GM21717 (cell line): ENCODE measurements around the gene UGT1A6.

Experiments used
- ATAC-seq: cut with Tn5 transposase; IDR thresholded peaks from one replicate; pipeline ENCODE4 v1.9.1; 2021; ENCODE audit warnings: mild to moderate bottlenecking, moderate library complexity; ENCODE audit not compliant: unreplicated experiment

The UGT1A6 gene

DNA sequence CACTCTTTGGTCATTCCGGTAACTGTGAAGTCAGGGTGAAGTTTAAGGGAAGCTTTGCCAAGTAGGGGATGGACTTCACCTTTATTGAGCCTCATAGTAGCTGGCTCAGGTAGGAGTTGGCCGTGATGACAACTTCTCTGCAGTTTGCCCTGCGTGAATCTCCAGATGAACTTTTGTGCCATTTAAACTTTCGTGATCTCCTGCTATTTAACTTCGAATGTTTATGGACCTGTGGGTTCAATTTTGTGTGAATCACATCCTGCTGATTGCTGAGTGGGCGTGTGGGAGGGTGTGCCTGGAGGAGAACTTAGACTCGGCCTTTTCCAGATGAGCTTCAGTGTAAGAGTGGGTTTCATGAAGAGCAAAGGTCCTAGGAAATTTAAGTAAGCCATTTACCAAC lies 71.6 kb downstream of the UGT1A6 start:
- ATAC-seq, result no peak

GRCh38 chr2:233764761-233765160 lies 72.1 kb downstream of the UGT1A6 start:
- no peak for ATAC-seq

DNA sequence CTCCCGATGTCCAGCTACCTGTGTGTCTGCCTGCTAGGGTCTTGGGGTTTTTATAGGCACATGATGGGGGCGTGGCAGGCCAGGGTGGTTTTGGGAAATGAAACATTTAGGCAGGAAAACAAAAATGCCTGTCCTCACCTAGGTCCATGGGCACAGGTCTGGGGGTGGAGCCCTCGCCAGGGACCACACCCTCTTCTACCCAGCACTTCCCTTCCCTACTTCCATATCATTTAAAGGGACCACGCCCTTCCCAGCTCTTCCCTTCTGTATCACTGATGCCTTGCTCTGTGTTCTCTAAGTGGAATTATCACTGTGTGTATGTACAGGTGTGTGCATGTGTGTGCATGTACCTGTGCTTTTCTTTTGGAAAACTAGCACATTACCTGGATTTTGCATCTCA lies 73.7 kb downstream of the UGT1A6 start:
- no peak for ATAC-seq

DNA sequence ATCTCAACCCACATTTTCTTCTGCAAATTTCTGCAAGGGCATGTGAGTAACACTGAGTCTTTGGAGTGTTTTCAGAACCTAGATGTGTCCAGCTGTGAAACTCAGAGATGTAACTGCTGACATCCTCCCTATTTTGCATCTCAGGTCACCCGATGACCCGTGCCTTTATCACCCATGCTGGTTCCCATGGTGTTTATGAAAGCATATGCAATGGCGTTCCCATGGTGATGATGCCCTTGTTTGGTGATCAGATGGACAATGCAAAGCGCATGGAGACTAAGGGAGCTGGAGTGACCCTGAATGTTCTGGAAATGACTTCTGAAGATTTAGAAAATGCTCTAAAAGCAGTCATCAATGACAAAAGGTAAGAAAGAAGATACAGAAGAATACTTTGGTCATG lies 75.4 kb downstream of the UGT1A6 start:
- ATAC-seq, result no peak

DNA sequence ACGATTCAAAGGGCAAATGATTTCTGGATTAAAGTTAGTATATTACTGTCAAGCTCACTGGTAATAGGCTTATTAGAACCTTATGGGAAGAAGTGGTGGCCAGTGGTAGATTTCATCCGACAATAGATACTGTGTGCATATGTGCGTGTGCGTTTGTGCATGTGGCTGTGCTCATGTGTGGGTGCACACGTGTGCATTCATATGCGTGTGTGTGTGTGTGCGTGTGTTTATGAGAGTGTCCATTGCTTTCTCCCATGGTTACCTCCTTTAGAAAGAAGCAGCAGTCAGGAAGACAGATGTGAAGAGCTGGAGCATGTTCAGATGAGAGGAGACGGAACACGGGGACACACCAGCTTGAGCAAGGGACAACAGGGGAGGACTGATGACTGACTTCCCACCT lies 76.6 kb downstream of the UGT1A6 start:
- no peak for ATAC-seq

GRCh38 chr2:233772153-233772552 lies 79.5 kb downstream of the UGT1A6 start:
- no peak for ATAC-seq

GRCh38 chr2:233772583-233772982 lies 79.9 kb downstream of the UGT1A6 start:
- ATAC-seq, result no peak

- no peak for ATAC-seq
Measured at GRCh38 chr2:233773854-233774253, 81.2 kb downstream of the UGT1A6 start.

- ATAC-seq, result no peak
Measured at GRCh38 chr2:233775414-233775813, 82.7 kb downstream of the UGT1A6 start.

DNA sequence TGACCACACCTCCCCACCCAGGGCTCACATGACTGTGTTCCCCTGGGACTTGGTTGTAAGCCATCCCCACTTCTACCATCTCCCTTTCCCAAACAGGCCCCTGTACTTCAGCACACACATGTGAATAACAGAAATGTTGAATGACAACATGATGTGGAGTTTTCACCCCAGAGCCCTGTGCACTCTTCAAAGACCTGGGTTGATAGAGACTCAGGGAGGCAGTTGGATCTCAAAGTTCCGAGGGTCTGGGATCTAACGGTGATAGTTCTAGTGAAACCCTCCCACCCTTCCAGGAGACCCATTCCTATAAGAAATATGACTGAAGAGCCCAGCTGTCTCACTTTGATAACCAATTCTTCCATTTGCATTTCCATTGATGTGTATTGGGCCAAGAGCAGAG lies 85.3 kb downstream of the UGT1A6 start, which contains the start of gene MROH2A:
MROH2A (plus strand) TSS at position 301 of the 400 bp plus-strand sequence. CDS start 1,029 bp downstream, outside the sequence.
- no peak for ATAC-seq

- ATAC-seq, result no peak
Measured at GRCh38 chr2:233779722-233780121, 87.0 kb downstream of the UGT1A6 start.

- no peak for ATAC-seq
Measured at GRCh38 chr2:233780771-233781170, 88.1 kb downstream of the UGT1A6 start.

- ATAC-seq, result no peak
Measured at GRCh38 chr2:233789554-233789953, 96.9 kb downstream of the UGT1A6 start.

DNA sequence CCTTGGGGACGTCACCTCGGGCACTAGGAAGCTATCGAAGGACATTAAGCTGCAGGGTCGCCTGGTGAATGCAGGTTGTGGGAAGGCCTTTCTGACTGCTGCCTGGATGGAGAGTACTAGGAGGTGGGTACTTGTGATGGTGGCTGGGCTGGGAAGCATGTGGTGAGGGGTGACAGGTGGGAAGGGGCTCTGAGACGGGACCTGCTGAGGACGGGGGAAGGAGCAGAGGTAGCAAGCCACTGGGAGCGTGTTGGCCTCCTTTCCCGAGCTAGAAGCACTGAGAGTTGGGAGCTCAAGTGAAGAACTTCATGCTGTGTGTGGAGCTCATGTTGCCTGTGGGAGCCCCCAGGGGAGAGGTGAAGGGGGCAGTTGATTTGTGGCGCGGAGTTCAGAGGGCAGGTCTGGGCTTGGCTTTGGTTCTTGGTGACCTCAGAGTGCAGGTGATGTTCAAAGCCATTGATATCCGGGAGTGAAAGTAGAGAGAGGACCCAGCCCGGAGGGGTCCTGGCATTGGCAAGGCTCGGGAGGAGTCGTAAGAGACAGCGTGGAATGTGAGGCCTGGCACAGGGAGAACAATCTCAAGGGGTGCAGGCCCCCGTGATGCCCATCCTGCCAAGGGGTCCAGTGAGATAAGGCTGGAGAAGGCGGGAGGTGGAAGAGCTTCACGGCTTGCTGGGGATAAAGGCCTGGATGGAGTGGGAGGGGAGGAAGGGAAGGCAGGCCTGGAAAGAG lies 98.6 kb downstream of the UGT1A6 start:
- ATAC-seq, result no peak

- no peak for ATAC-seq
Measured at GRCh38 chr2:233791883-233792329, 99.2 kb downstream of the UGT1A6 start.

- no peak for ATAC-seq
Measured at GRCh38 chr2:233792720-233793119, 100.0 kb downstream of the UGT1A6 start.

- ATAC-seq, result no peak
Measured at GRCh38 chr2:233793465-233794127, 100.9 kb downstream of the UGT1A6 start.

- no peak for ATAC-seq
Measured at GRCh38 chr2:233794128-233794658, 101.5 kb downstream of the UGT1A6 start.

GRCh38 chr2:233795735-233796171 lies 103.1 kb downstream of the UGT1A6 start:
- ATAC-seq, result no peak

DNA sequence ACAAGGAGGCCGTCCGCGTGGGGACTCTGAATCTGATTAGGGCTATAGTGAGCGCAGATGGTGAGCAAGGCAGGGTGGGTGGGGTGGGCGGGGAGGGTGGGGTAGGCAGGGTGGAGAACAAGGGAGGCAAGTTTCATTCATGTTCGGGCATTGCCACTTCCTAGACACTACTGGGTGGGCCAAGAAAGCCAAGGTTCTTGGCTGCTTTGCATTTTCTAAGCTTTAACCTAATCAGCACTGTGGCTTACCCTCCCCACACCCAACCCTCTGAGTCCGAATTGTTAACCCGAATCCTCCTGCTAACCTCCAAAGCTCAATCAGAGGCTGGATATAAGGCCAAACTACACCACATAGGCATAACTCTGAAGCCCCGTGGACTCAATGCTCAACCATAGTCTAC lies 103.6 kb downstream of the UGT1A6 start:
- no peak for ATAC-seq

- ATAC-seq, result no peak
Measured at GRCh38 chr2:233798335-233799086, 105.8 kb downstream of the UGT1A6 start.
